Islet precursor cell (in vitro differentiated cells): ENCODE data around the gene SLC35F4.
A peak's percentile ranks its signal among the peaks of the same experiment; 100 is the strongest.

Experiments
- DNase-seq: peaks from one replicate; pipeline ENCODE4 v3.0.0-alpha.2; 2018

The SLC35F4 gene

GRCh38 chr14:57609192-57610075, 256.5 kb downstream of the SLC35F4 start:
- no peak for DNase-seq

- DNase-seq = no peak
Observed at GRCh38 chr14:57607086-57607485, 258.8 kb downstream of the SLC35F4 start.

- no peak for DNase-seq
Observed at GRCh38 chr14:57583396-57583795, 282.5 kb downstream of the SLC35F4 start.

GRCh38 chr14:57582746-57583145, 283.1 kb downstream of the SLC35F4 start:
- no peak for DNase-seq

GRCh38 chr14:57578801-57579200, 287.1 kb downstream of the SLC35F4 start:
- peak; percentile 74 for DNase-seq

GRCh38 chr14:57576498-57576897, 289.4 kb downstream of the SLC35F4 start:
- no peak for DNase-seq

GRCh38 chr14:57575482-57575881, 290.4 kb downstream of the SLC35F4 start:
- no peak for DNase-seq

GRCh38 chr14:57574617-57575288, 291.1 kb downstream of the SLC35F4 start:
- no peak for DNase-seq

- DNase-seq = no peak
Observed at GRCh38 chr14:57573173-57573572, 292.7 kb downstream of the SLC35F4 start.

GRCh38 chr14:57568554-57568953, 297.3 kb downstream of the SLC35F4 start:
- DNase-seq = no peak

GRCh38 chr14:57567220-57567619, 298.7 kb downstream of the SLC35F4 start:
- no peak for DNase-seq

GRCh38 chr14:57560681-57561080, 305.2 kb downstream of the SLC35F4 start:
- DNase-seq = no peak

GRCh38 chr14:57559576-57559975, 306.3 kb downstream of the SLC35F4 start:
- DNase-seq = no peak

- no peak for DNase-seq
Observed at GRCh38 chr14:57549765-57550420, 316.0 kb downstream of the SLC35F4 start.

- no peak for DNase-seq
Observed at GRCh38 chr14:57549016-57549564, 316.8 kb downstream of the SLC35F4 start.

- DNase-seq = no peak
Observed at GRCh38 chr14:57547131-57547530, 318.8 kb downstream of the SLC35F4 start.

- no peak for DNase-seq
Observed at GRCh38 chr14:57533214-57533613, 332.7 kb downstream of the SLC35F4 start.

GRCh38 chr14:57530571-57530970, 335.3 kb downstream of the SLC35F4 start:
- DNase-seq = no peak

- DNase-seq = no peak
Observed at GRCh38 chr14:57526942-57527341, 338.9 kb downstream of the SLC35F4 start.

- DNase-seq = no peak
Observed at GRCh38 chr14:57519043-57519442, 346.8 kb downstream of the SLC35F4 start.
